Cardiac fibroblast (primary cell): Measurements from ENCODE around the gene RALGAPB.

ENCODE experiments used
- DNase-seq, 2 donors: peaks; one replicate each; pipeline versions ENCODE4 v3.0.0 to v3.0.0-alpha.2; 2010; ENCODE audit warnings: low read depth in 2 of 2
- H3K4me3 ChIP-seq, 2 donors: replicated peaks in 1 of 2; 1 replicate in 1 of 2; 2 replicates in 1 of 2; pipeline ENCODE4 v1.5.1; 2011; ENCODE audit warnings: low read depth in 2 of 2, low read length in 2 of 2, mild to moderate bottlenecking in 2 of 2, moderate library complexity in 1 of 2
- TF ChIP-seq, protein P1 (sequence below): IDR thresholded peaks from one replicate; pipeline ENCODE4 v1.5.1; 2011; ENCODE audit warnings: low read depth, mild to moderate bottlenecking, low read length, inconsistent platforms

The RALGAPB gene

GRCh38 chr20:38547288-38548085 lies 74.8 kb downstream of the RALGAPB start:
- no peak for DNase-seq
- TF ChIP-seq, protein P1, sequence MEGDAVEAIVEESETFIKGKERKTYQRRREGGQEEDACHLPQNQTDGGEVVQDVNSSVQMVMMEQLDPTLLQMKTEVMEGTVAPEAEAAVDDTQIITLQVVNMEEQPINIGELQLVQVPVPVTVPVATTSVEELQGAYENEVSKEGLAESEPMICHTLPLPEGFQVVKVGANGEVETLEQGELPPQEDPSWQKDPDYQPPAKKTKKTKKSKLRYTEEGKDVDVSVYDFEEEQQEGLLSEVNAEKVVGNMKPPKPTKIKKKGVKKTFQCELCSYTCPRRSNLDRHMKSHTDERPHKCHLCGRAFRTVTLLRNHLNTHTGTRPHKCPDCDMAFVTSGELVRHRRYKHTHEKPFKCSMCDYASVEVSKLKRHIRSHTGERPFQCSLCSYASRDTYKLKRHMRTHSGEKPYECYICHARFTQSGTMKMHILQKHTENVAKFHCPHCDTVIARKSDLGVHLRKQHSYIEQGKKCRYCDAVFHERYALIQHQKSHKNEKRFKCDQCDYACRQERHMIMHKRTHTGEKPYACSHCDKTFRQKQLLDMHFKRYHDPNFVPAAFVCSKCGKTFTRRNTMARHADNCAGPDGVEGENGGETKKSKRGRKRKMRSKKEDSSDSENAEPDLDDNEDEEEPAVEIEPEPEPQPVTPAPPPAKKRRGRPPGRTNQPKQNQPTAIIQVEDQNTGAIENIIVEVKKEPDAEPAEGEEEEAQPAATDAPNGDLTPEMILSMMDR = no peak

DNA sequence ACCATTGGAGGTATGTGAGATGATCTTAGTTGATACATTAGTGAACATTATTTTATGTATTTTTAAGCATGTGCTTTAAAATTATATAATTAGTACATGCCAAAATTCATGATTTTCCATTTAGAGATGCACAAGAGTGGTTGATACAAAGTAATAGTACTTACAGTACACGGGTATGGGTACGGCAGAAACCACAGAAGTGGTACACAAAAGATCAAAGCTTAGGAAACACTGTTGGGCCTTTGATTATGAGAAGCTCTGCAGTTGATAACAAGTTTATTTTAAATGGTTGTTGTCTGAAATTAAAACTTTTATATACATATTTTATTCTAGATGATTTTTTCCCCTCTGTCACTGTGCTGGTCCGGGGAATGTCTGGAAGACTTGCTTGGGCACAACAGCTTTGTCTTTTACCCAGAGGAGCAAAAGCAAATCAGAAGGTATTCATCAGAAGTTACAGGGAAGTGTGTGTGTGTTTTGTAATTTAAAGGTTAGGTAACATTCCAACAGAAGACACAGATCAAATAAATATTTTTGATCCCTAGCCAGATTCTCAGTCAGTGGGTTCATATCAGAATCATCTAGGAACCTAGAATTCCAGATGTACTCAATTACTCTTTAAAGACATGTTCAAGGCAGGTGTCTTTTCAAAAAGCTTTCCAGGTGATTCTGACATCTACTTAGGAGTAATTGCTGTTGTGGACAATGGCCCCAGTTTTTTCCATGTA lies 75.9 kb downstream of the RALGAPB start:
- no peak overlapping the region for H3K4me3 ChIP-seq
- TF ChIP-seq, protein P1 = no peak
- no peak for DNase-seq

More at GRCh38 chr20:38547288-38548085, 74.8 kb downstream of the RALGAPB start:
- H3K4me3 ChIP-seq = no peak overlapping the region

DNA sequence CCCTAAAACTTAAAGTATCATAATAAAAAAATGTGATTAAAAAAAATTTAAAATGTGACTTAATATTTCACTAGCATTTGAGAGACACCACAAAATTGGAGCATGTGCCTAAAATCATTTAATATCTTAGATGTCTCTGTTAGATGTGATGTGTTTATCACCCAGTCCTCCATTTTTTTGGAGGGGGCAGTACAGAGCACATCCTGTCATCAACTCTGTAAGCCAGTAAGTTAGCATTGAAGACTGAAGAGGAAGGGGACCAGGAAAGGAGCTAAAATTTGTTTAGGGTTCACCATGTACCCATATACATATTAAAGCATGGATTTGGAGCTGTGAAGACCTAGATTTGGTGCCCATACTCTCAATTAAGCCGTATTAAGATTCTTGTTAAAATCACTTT lies 77.6 kb downstream of the RALGAPB start:
- no peak for DNase-seq
- no peak overlapping the region for H3K4me3 ChIP-seq
- TF ChIP-seq, protein P1 = peak; percentile 20

DNA sequence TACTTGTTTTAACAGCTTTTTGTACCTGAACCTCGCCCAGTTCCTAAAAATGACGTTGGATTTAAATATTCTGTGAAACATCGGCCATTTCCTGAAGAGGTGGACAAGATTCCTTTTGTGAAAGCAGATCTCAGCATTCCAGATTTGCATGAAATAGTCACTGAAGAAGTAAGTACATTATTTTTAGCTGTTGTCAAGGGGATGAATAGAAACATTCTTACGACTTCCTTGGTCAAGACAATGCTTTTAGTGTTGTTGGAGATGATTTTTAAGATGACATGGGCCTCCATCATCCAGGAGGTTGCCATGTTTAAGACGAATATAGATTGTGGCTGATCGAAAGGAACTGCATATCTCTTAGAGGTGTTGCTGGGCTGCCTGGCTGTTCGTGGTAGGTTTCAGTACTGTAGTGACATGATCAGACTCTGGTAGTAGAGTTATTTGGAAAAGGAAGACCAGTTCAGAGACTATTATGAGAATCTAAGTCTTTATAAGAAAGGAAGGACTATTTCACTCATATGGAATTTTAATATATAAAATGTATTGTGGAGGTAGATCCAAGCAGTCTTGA lies 78.5 kb downstream of the RALGAPB start:
- DNase-seq = peak in 1 of 2 donors; percentile 25
- TF ChIP-seq, protein P1 = no peak

DNA sequence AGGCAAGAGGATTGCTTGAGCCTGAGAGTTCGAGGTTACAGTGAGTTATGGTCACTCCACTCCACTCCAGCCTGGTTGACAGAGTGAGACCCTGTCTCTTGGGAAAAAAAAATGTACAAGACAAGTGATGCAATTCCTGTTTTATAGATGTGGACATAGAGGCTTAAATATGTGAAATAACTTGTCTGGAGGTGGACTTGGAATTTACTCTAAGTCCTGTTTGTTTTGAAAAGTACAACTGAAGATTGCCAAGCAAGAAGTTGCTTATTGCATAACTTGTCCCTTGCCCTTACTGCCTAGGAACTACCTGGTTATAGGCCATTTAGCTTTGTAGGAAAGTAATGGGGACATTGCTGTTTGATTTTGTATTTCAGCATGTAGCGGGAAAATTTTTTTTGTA lies 82.3 kb downstream of the RALGAPB start:
- TF ChIP-seq, protein P1 = no peak
- no peak for DNase-seq

More for the DNA sequence above, 78.5 kb downstream of the RALGAPB start:
- H3K4me3 ChIP-seq = no peak overlapping the region

GRCh38 chr20:38555395-38555794 lies 82.8 kb downstream of the RALGAPB start:
- H3K4me3 ChIP-seq = no peak overlapping the region
- TF ChIP-seq, protein P1 = no peak
- DNase-seq = no peak

More for the DNA sequence above, 82.3 kb downstream of the RALGAPB start:
- H3K4me3 ChIP-seq = no peak overlapping the region
